Fibroblast of lung (primary cell): Measurements from ENCODE around the gene BNIPL.

Experiments
- CTCF ChIP-seq, 2 donors: IDR thresholded peaks in 1 of 2; conservative IDR thresholded peaks in 1 of 2; 1 replicate in 1 of 2; 2 replicates in 1 of 2; pipeline ENCODE4 v1.5.1; 2011 to 2012; ENCODE audit warnings: low read length in 2 of 2, control low read depth in 1 of 2, inconsistent platforms in 1 of 2, low read depth in 1 of 2, mild to moderate bottlenecking in 1 of 2
- EZH2 ChIP-seq: IDR thresholded peaks from 2 replicates; pipeline ENCODE4 v1.5.1; 2012; ENCODE audit warnings: low read length, control low read depth, mild to moderate bottlenecking; ENCODE audit errors: missing control alignments

- no peak for TF ChIP-seq CTCF (conservative IDR thresholded peaks at IDR 0.05 in 1 of 2, IDR thresholded peaks at IDR 0.05 in 1 of 2; ENCODE audit: low read depth in 1 of 2, low read length in 2 of 2)
- no peak for TF ChIP-seq EZH2
These were observed 25.3 kb downstream of the BNIPL start for GRCh38 chr1:151061704-151062103.
